ENCODE results near the gene DYNC2I2. TPM values are rescaled to one million over a fixed set of nuclear protein-coding genes. Genes with fewer than 3 reads are reported as not detected.

DYNC2I2 gene
- total RNA-seq, 1 experiment from 2014 or later = 58.6 TPM

DNA sequence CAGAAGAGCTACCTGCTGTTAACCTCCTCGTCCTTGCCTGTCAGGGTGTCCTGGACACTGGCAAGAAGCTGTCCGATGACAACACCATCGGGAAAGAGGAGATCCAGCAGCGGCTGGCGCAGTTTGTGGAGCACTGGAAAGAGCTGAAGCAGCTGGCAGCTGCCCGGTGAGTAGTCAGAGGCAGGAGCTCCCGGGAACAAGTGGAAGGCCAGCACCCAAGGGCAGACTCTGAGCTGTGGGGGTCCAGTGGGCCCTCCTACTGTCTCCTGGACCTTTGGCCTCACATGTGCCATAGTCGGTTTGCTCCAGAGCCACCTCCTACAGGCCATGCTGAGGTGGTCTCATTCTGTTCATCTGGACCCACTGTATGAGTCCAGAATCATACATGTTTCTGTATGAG, 38.7 kb downstream of the DYNC2I2 start:
- Histone ChIP-seq H3K27me3 (ENCODE audit: insufficient read depth, low read length) (no peaks in the 10 kb centered on the region), H3K9ac (ENCODE audit: extremely low read depth, insufficient read length, low read length) (no peak overlapping the region), H2BK120ac (ENCODE audit: low read depth, low read length, poor library complexity, severe bottlenecking) (no peak overlapping the region), H3K4ac (ENCODE audit: low read depth, low read length) (no peak overlapping the region), H2BK15ac (ENCODE audit: low read depth, low read length) (no peak overlapping the region), H3K56ac (ENCODE audit: insufficient read length, low read depth, low read length) (no peak overlapping the region), H2BK5ac (ENCODE audit: insufficient read length, low read length) (no peak overlapping the region), H2BK12ac (ENCODE audit: insufficient read length, low read depth, low read length) (no peak overlapping the region), H3K4me1 (ENCODE audit: insufficient read depth, low read length) (no peaks in the 10 kb centered on the region), H3K23me2 (ENCODE audit: insufficient read length, low read depth, low read length, poor library complexity, severe bottlenecking) (no peaks in the 10 kb centered on the region), H3K14ac (ENCODE audit: insufficient read depth, low read length) (no peak overlapping the region), H4K91ac (ENCODE audit: insufficient read length, low read depth, low read length) (no peak overlapping the region), H3K79me1 (ENCODE audit: insufficient read depth, low read depth, low read length, poor library complexity, severe bottlenecking) (no peaks in the 10 kb centered on the region), H3K23ac (ENCODE audit: insufficient read length, low read depth, low read length) (no peak overlapping the region), H3K4me2 (ENCODE audit: insufficient read depth, insufficient read length, low read length) (no peak overlapping the region), H3K18ac (ENCODE audit: insufficient read length, low read depth, low read length) (no peak overlapping the region), H3K27ac (ENCODE audit: insufficient read length, low read depth, low read length) (no peak overlapping the region), H4K20me1 (ENCODE audit: control insufficient read depth, insufficient read depth, insufficient read length) (no peaks in the 10 kb centered on the region), H2AK5ac (ENCODE audit: insufficient read length, low read length) (no peak overlapping the region), H3T11ph (ENCODE audit: low read length) (no peak overlapping the region), H3K9me3 (ENCODE audit: control insufficient read depth, low read depth, low read length) (no peaks in the 10 kb centered on the region), H3K79me2 (ENCODE audit: insufficient read depth, low read length) (no peaks in the 10 kb centered on the region), H4K8ac (replicated peaks; ENCODE audit: insufficient read length, low read depth, low read length) (no peak overlapping the region), H2AFZ (ENCODE audit: low read length) (no peak overlapping the region), H4K5ac (ENCODE audit: insufficient read length, low read depth, low read length) (no peak overlapping the region), H2BK20ac (ENCODE audit: low read depth, low read length, poor library complexity, severe bottlenecking) (no peak overlapping the region)
- WGBS (ENCODE audit: extremely low coverage, insufficient read length, low lambda C conversion rate) = no CpG with 5 or more reads among the region's 8 CpGs
- peaks cover 39 to 89% (median 82%) of the 10 kb centered on the region in 3 experiments for H3K36me3 Mint-ChIP-seq (ENCODE audit: insufficient read depth in 1 of 3, low read depth in 3 of 3)
- no peaks in the 10 kb centered on the region for H3K9me3 Mint-ChIP-seq
- no peak overlapping the region for H3K27ac Mint-ChIP-seq
- no peaks in the 10 kb centered on the region for H3K27me3 Mint-ChIP-seq (ENCODE audit: low read depth)
- H3K4me3 Mint-ChIP-seq = no peak overlapping the region
- TF ChIP-seq, protein P1, sequence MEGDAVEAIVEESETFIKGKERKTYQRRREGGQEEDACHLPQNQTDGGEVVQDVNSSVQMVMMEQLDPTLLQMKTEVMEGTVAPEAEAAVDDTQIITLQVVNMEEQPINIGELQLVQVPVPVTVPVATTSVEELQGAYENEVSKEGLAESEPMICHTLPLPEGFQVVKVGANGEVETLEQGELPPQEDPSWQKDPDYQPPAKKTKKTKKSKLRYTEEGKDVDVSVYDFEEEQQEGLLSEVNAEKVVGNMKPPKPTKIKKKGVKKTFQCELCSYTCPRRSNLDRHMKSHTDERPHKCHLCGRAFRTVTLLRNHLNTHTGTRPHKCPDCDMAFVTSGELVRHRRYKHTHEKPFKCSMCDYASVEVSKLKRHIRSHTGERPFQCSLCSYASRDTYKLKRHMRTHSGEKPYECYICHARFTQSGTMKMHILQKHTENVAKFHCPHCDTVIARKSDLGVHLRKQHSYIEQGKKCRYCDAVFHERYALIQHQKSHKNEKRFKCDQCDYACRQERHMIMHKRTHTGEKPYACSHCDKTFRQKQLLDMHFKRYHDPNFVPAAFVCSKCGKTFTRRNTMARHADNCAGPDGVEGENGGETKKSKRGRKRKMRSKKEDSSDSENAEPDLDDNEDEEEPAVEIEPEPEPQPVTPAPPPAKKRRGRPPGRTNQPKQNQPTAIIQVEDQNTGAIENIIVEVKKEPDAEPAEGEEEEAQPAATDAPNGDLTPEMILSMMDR (conservative IDR thresholded peaks at IDR 0.05) = no peak
- no peaks in the 10 kb centered on the region for H3K4me1 Mint-ChIP-seq
- DNase-seq = no peak
